ENCODE results near the gene COG5.
A peak's percentile ranks its signal among the peaks of the same experiment; 100 is the strongest.

The COG5 gene

DNA sequence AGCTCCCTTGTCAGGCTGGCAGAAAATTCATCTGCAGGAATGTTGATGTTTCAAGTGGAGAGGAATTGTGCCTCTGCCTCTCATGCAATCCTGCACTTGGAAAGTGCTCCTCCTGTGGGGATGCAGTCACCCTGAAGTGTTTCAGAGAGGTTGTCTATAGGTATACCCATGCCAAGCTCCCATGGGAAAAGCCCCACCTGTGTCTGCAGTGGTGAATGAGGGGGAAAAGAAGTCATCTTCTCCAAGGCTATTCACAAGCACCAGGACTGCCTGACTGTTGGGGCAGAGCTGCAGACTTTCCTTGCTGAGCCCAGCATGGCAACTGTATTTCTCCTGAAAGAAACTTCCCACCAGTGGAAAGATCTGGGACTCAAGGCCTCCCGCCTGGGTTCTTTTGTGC lies 58.4 kb downstream of the COG5 start:
- DNase-seq, result no peak

DNA sequence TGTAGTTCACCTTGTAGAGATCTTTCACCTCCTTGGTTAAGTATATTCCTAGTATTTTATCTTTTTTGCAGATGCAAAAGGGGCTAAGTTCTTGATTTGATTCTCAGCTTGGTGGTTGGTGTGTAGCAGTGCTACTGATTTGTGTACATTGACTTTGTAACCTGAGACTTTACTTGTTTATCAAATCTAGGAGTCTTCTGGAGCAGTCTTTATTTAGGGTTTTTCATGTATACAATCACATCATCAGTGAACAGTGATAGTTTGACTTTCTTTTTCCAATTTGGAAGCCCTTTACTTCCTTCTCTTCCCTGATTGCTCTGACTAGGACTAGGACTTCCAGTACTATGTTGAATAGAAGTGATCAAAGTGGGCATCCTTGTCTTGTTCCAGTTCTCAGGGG lies 60.0 kb downstream of the COG5 start:
- no peak for DNase-seq

DNA sequence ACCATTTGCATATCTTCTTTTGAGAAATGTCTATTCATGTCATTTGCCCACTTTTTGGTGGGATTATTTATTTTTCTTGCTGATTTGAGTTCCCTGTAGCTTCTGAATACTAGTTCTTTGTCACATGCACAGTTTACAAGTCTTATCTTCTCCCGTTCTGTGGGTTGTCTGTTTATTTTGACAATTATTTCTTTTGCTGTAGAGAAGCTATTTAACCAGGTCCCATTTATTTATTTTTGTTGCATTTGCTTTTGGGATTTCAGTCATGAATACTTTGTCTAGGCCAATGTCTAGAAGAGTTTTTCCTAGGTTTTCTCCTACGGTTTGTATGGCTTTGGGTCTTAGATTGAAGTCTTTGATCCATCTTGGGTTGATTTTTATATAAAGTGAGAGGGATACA lies 60.9 kb downstream of the COG5 start:
- DNase-seq, result no peak

DNA sequence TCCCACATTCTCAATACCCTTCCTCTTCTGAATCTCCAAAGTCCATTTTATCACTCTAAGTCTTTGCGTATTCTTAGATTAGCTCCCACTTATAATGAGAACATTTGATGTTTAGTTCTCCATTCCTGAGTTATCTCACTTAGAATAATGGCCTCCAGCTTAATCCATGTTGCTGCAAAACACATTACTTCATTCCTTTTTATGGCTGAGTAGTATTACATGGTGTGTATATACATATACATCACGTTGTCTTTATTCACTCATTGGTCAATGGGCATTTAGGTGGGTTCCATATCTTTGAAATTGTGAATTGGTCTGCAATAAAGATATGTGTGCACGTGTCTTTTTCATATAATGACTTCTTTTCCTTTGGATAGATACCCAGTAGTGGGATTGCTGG lies 61.6 kb downstream of the COG5 start:
- no peak for DNase-seq

DNA sequence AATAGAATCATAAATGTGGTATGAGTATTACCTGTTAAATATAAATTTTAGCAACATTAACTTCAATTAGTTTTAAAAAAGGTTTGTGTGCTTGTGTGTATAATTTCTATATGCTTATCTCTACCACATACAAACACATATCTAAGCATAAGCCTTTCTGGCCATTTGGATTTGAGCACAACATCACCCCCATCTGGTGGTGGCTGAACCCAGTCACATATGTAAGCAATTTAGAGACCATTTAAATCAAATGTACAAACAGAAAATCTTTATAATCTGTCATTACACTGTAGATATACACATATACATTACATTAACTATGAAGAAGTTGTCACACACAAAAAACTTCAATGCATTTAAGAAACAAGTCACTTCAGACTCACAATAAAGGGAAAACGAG lies 62.1 kb downstream of the COG5 start:
- DNase-seq, result peak; percentile 37

DNA sequence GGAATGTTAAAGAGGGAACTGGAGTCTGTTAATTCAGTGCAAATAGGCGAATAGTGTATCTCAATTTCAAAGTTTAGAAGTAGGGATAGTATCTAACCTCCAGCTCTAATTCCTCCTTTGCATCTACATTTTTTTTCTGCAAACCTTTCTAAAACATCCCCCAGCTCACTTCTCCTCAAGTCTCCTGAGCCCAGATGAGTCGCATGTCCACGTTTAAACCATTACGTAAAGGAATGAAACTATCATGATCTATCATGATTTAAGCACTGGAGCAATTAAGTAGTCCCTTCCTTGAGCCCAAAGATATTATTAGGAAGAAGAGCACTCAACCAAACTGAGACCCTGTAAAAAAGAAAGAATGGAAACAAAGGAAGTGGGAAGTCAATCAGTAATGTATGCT lies 64.0 kb downstream of the COG5 start:
- DNase-seq, result no peak

DNA sequence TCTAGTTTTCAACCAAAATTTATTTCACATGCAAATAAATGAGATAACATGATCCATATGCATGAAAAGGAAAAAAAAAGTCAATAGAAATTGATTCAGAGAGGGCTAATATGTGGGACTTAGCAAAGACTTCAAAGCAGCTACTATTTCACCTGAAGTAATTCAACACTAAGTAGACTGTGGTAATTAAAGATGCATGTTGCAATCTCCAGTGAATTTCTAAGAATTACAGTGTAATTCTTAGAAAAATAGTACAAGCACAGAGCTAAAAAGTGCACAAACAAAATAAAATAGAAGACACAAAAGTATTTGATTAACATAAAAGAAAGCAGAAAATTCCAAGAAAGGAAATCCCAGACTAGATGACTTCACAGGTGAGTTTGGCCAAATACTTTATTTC lies 68.2 kb downstream of the COG5 start:
- DNase-seq, result no peak

DNA sequence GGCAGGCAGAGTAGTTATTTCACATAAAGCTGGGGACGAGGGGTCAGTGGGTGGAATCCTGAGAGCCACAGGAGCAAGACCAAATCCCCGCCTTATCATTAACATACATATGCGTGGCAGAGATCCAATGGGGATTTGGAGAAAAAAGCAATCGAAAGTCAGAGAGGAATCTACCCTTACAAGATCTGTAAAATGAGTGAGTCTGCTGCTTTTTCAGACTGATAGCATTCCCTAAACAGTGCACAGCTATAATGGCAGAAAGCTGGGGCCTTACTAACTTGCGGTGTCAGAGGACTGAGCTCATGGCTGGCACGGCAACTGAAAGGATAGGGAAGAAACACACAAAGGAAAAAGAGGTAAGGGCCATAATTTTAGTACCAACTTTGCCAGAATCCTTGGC lies 68.8 kb downstream of the COG5 start:
- no peak for DNase-seq

DNA sequence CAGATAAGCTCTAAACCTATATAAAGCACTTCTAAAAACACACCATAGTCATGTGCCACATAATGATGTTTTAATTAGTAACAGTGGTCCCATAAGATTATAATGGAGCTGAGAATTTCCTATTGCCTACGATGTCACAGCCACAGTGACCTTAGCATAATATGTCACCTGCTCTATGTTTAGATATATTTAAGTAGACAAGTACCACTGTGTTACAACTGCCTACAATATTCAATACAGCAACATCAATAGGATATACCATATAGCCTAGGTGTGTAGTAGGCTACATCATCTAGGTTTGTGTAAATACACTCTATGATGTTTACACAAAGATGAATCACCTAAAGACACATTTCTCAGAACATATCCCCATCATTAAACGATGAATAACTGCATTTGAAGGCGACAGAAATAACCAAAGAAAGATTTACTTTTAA lies 69.4 kb downstream of the COG5 start:
- no peak for DNase-seq

DNA sequence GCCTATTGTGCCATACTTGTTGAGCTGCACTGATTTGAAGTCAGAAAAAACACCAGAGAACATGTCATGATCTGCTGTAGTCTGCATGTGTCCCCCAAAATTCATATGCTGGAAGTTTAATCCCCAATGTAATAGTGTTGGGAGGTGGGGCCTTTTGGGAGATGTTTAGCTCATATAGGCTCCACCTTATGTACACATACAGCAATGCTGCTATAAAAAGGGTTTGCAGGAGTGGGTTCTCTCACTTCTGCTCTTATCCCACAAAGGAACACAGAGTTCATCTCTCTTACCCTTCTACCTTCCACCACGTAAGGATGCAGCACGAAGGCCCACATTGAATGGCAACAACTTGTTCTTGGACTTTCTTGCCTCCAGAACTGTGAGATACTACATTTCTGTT lies 70.8 kb downstream of the COG5 start:
- no peak for DNase-seq

DNA sequence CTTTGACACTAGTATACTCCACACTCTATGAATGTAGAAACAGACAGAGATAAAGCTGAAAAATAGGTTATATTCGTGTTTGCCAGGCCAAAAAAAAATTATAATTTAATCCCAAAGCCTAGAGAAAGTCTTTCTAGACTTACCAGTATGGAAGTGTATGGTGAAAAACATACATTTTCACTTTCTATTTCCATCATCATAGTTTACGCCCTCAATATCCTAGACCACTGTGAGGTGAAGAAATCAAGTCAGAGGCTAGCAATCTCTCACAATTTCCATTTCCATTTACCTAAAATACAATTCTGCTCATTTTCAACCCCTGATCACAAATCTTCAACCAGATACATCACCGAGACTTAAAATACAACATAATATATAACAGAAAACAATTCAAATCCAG lies 77.7 kb downstream of the COG5 start:
- DNase-seq, result peak; percentile 21

DNA sequence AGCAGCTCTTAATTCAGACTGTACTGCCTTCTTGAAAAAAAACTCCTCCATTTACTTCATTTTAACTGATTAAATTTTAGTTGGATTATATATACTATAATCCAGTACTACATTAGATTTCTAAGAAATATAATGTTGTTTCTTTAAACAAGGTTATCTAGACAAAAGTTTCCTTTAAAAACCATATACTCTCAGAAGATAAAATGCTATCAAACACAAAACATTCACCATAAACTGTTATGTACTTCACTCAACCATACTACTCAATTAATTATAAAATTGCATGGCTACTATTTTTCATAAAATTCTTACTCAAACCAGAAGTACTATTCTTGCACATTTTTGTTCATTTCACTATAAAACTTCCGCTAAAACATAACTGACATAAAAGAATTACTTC lies 81.1 kb downstream of the COG5 start:
- no peak for DNase-seq

DNA sequence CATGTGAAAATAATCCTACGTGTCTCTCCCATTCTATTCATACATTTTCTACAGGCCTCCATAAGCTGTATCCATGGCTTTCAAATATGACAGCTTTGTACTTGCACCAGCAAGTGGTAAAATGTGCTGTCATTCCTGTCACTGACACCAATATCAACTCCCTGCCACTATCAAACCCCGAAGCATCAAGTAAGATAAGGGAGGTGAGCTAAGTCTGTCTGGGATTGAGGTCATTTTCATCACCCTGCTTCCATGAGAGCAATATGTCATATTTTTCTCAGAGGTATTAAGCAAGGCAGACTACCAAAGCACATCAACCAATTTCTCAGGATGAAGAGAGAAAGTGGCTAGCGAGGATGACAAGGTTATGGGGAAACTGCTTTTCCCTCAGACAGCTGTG lies 82.8 kb downstream of the COG5 start:
- DNase-seq, result no peak

DNA sequence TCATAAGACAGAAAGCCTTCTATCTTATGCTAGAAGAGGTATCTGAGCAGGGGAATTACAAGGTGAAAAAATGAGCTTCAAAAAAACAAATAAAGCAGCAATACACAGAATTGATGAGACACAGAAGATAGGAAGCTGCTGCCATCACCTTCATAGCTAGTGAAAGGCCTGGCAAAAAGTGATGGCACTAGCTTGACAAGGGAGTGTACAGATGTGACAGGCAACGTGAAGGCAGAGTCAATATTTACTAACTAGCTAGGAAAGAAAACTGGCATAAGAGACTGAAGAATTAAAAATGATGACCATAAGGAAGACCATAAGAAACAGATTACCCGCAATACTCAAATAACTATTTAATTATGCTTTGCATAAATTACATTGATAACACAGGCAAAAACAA lies 84.4 kb downstream of the COG5 start:
- no peak for DNase-seq

DNA sequence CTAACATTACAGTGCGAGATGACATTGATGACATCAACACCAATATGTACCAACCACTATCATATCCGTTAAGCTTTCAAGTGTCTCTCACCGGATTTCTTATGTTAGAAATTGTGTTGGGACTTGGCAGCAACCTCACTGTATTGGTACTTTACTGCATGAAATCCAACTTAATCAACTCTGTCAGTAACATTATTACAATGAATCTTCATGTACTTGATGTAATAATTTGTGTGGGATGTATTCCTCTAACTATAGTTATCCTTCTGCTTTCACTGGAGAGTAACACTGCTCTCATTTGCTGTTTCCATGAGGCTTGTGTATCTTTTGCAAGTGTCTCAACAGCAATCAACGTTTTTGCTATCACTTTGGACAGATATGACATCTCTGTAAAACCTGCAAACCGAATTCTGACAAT lies 89.6 kb downstream of the COG5 start:
- no peak for DNase-seq

DNA sequence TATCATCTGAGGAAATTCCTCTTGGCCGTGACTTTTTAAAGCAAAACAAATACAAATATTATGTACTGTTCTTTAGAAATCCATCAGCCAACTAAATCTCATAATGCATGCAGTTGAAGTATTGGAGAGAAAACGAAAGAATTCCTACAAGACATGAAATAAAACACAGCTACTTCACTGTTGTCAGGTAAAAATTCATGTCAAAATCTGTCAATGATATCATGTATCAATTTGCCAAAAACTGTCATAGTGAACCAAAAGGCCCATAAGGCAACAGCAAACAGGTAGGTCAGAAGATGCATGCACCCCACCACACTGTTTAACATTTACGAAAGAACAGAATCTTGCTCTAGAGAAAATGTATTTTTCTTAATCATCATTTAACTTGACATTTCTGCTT lies 91.6 kb downstream of the COG5 start:
- DNase-seq, result no peak

DNA sequence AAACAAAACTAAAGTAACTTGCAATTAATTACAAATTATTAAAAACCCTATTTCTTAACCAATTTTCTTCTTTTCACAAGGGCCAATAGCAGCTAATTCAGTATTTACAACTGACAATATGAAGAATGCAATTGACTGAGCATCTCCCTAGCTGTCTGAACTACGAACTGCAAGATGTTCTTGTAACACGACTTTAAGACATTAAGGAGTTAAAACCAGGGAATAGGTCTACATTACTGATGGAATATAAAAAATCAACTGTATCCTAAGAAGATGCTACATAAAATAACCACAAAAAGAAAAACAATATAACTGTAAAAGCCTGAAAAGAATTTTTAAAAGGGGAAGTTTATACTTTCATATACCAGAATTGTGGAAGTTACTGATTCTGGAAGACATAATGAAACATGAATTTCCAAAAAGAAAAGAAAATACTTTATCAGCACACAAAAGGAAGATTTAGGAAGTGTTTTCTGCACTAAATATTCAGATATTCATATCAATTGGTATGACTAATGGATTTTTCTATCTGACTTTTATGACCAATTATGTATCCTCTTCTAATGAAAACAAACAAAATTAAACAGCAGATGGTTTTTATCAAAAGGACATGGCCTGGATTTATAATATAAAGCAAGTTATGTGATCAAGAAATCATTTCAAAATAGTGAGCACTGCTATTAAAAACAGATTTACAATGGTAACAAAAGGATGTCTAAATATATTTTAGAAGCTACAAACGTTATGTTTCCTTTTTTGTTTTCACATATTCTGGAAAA lies 92.2 kb downstream of the COG5 start:
- DNase-seq, result no peak

DNA sequence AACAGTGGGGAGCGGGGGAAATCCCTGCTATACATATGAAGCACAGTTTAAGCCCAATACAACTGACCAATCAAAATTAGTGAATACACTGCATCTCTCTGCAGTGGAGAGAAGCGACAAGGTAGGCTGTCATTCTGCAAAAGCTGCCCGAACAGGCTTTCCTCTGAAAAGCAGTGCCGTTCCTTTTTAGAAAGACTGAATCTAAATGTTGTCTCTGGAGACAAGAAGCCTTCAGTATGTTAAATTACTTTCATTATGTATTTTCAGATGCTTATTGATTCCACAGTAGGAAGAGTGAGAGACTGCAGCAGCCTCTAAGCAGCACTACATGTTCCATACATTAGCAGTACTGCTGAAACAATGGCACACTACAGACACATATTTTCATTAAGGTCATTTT lies 93.8 kb downstream of the COG5 start, which contains the start of gene GPR22:
GPR22 (plus strand) TSS at position 129 of the 400 bp plus-strand sequence. CDS start 4,004 bp downstream, outside the sequence.
- no peak for DNase-seq

DNA sequence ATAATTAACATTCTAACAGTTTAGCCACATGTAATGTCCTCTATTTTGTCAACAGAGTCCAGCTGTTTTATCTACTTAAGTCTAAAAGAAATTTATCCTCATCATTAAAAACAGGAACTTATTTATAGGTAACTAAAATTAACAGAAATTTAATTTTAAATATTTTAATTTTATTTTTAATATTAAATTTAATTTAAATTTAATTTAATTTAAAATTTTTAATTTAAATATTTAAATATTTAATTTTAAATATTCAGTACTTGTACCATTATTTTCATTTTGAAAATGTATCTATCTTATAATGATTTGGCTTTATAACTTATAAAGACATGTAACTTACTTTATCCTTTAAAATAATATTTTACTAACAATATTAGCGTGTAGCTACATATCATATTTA lies 94.9 kb downstream of the COG5 start:
- no peak for DNase-seq

DNA sequence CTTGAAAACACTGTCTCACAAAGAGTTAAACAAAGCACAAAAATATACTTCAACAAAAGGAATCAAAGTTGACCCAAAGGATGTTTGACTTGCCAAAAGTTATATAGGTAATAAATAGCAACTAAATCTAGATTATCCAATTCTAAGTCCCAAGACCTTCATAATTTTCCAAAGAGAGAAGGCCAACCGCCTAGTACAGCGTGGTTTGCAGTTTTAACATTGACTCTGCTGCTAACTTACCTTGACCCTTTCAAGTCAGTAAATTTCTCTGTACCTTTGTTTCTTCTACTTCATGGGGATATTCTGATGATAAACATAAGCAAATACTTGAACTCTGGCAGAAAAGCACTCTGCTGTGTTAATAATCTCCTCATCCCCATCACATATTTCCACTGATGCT lies 95.7 kb downstream of the COG5 start:
- no peak for DNase-seq

DNA sequence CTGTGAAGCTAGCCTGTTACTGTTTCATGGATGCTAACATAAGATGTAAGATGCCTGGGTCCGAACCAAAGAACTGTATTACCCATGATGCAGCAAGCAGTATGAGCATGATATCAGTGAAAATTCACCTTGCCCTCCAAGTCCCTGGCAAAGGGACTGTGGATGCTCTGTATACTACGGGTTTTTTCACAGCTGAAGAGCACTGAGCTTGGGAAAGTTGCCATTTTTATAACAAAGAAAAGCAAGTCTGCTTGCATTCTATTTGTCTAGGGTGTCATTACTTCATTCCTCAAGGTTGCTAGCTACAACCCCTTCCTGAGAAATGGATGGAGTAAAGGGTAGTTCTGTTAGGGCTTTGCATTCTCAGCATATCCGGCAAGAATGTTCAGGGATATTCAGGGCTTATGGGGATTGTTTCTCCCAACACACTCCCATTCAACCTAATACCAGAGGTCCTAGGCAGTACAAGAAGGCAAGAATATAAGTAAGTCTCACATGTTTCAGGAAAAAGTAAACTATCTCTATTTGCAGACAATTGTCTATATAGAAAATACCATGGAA lies 99.0 kb downstream of the COG5 start:
- DNase-seq, result no peak

DNA sequence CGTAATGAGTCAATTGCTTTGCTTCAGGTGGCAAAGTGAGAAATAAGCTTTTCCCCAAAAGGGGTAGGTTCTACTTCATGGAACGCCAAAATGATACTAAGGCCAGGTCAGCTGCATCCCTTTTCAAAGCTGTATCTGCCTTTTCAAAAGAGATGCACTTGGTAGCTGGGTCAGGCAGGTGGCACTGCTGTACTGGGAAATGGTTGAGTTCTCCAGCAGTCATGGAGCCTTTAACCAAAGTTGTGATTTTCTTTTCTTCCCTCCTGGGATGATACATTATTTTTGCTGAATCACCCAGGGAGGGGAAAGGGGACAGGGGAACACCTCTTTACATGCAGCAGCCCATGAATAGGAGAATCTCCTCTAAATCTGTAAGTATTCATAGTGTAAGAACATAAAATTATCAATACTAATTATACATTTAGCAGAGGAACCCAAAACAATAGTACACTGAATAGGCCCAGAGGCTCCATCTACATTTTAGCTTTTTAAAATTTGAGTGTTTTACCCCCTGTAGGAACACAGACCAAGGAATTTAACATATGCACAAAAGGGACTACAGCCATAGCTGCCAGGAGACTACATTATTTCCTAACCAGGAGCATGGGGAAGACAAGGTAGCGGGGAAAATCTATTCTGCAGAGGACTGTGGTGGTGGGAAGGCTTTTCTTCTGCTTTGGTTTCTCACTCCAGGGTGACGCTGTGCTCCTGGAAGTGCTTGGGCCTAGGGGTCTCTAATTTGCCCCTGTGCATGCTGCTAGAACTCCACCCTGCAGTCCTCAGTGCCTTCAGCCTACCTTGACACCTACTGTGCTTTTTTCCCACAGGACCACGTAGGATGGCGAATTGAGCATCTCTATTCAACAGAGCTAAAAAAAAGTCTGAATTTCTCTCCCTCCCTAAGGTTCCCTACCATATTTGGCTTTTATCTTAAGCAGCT lies 100.3 kb downstream of the COG5 start:
- DNase-seq, result peak; percentile 39

DNA sequence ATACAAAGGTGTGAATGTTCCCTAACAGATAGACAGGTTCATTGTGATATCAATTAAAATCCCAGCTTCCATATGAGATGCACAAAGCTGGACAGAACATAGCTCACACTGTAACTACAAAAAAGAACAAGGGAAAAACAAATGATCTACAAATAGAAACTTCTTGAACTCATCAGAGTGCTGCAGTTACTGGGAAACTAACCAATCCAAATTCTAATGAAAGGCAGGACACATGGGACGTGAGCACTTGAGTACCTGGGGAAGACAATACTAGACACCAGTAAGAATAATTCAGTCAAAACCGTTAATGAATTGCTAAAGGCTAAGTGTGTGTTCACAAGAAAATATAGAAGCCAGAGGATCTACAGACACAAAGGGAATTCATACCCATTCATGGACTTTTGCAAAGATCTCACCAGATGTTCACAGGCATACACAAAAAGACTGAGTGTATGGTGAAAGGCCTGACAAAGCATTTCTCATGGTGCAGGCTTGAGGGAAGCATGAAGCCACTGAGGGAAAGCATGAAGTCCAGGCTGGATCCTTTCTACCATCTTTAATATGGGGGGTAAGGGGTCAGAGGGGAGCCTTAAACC lies 101.7 kb downstream of the COG5 start:
- DNase-seq, result no peak
